CD4-positive, CD25-positive, alpha-beta regulatory T cell (primary cell): Measurements from ENCODE around the gene RASGEF1C. TPM values are rescaled to one million over a fixed set of nuclear protein-coding genes. Genes with fewer than 3 reads are reported as not detected.

Experiments used
- ATAC-seq, 2 donors: fragments of 150-1000 bp; cut with Tn5 transposase; one replicate each; pipeline ENCODE4 v1.10.0; 2021; ENCODE audit warnings: low read depth in 2 of 2, moderate number of reproducible peaks in 2 of 2, moderate library complexity in 1 of 2
- DNase-seq, 3 donors: peaks; one replicate each; pipeline versions ENCODE4 v3.0.0 to v3.0.0-alpha.2; 2012 to 2022; ENCODE audit warnings: mixed read lengths in 1 of 3
- H3K27ac ChIP-seq: one replicate; pipeline ENCODE4 v1.7.0; 2013; ENCODE audit warnings: mild to moderate bottlenecking, low read length; ENCODE audit not compliant: insufficient read depth, poor library complexity, severe bottlenecking
- H3K27me3 ChIP-seq: one replicate; pipeline ENCODE4 v1.7.0; 2013; ENCODE audit warnings: low read length; ENCODE audit not compliant: control insufficient read depth, insufficient read depth
- H3K36me3 ChIP-seq: one replicate; pipeline ENCODE4 v1.7.0; 2013; ENCODE audit warnings: mild to moderate bottlenecking, low read length, moderate library complexity; ENCODE audit not compliant: control insufficient read depth, insufficient read depth
- H3K4me1 ChIP-seq: 2 replicates; pipeline ENCODE4 v1.7.0; 2013; ENCODE audit warnings: mild to moderate bottlenecking, low read length; ENCODE audit not compliant: insufficient read depth, control insufficient read depth, poor library complexity, severe bottlenecking
- H3K4me3 ChIP-seq: one replicate; pipeline ENCODE4 v1.7.0; 2013; ENCODE audit warnings: low read depth, mild to moderate bottlenecking, low read length, moderate library complexity
- H3K9me3 ChIP-seq, 2 experiments: 1 replicate in 1 of 2; 2 replicates in 1 of 2; pipeline ENCODE4 v1.7.0; 2013; ENCODE audit warnings: low read length in 2 of 2, mild to moderate bottlenecking in 1 of 2, moderate library complexity in 1 of 2; ENCODE audit not compliant: control insufficient read depth in 2 of 2
- H3K27ac Mint-ChIP-seq, 3 donors: one replicate each; pipeline ENCODE4 v1.8.0; 2020 to 2022; ENCODE audit warnings: mild to moderate bottlenecking in 3 of 3, mixed read lengths in 3 of 3, moderate library complexity in 2 of 3
- H3K27me3 Mint-ChIP-seq: one replicate; pipeline ENCODE4 v1.8.0; 2022; ENCODE audit warnings: mild to moderate bottlenecking, mixed read lengths
- H3K36me3 Mint-ChIP-seq: one replicate; pipeline ENCODE4 v1.8.0; 2020; ENCODE audit warnings: mixed read lengths
- H3K4me1 Mint-ChIP-seq, 4 donors: one replicate each; pipeline ENCODE4 v1.8.0; 2020 to 2022; ENCODE audit warnings: mixed read lengths in 4 of 4, mild to moderate bottlenecking in 1 of 4
- H3K4me3 Mint-ChIP-seq, 4 donors: one replicate each; pipeline ENCODE4 v1.8.0; 2020 to 2022; ENCODE audit warnings: mild to moderate bottlenecking in 4 of 4, mixed read lengths in 4 of 4, moderate library complexity in 3 of 4
- H3K9me3 Mint-ChIP-seq, 7 donors: one replicate each; pipeline ENCODE4 v1.8.0; 2020 to 2022; ENCODE audit warnings: mixed read lengths in 7 of 7, mild to moderate bottlenecking in 3 of 7, moderate library complexity in 2 of 7
- polyA plus RNA-seq, 4 donors: library from polyadenylated mRNA; unstranded; fragments of 300-500 nt; fragmentation: Illumina TruSeq; gene quantifications; one replicate each; pipeline ENCODE4 v1.2.3, GENCODE V29; 2021
- total RNA-seq: library from RNA; stranded (reverse); gene quantifications from one replicate; pipeline ENCODE4 v1.2.3, GENCODE V29; 2022

The RASGEF1C gene
- total and polyA plus RNA-seq, 5 donors from 2014 or later, result not detected

- Histone ChIP-seq H3K36me3 (no peaks in the 10 kb centered on the region), H3K27me3 (no peaks in the 10 kb centered on the region), H3K4me3 (no peak overlapping the region), H3K27ac (no peak overlapping the region), H3K9me3 (peaks cover 10 to 12% of the 10 kb centered on the region in 2 experiments), H3K4me1 (no peaks in the 10 kb centered on the region)
- H3K4me1 Mint-ChIP-seq, result no peaks in the 10 kb centered on the region
- H3K36me3 Mint-ChIP-seq, result no peaks in the 10 kb centered on the region
- ATAC-seq (no peak), DNase-seq (no peak)
- H3K9me3 Mint-ChIP-seq, result peaks cover 0 to 19% (median 6%) of the 10 kb centered on the region in 7 donors
- H3K27me3 Mint-ChIP-seq, result peaks cover 6% of the 10 kb centered on the region
- no peak overlapping the region for H3K27ac Mint-ChIP-seq
- H3K4me3 Mint-ChIP-seq, result no peak overlapping the region
Observed at GRCh38 chr5:180105827-180106312, 103.1 kb downstream of the RASGEF1C start.

- peaks cover 10 to 12% of the 10 kb centered on the region in 2 experiments for H3K9me3 ChIP-seq
- H3K27ac ChIP-seq, result no peak overlapping the region
- peaks cover 0 to 19% (median 6%) of the 10 kb centered on the region in 7 donors for H3K9me3 Mint-ChIP-seq
- no peak overlapping the region for H3K27ac Mint-ChIP-seq
- ATAC-seq (no peak), DNase-seq (no peak)
- H3K36me3 Mint-ChIP-seq, result no peaks in the 10 kb centered on the region
- no peaks in the 10 kb centered on the region for H3K4me1 ChIP-seq
- H3K27me3 ChIP-seq, result no peaks in the 10 kb centered on the region
- H3K4me1 Mint-ChIP-seq, result no peaks in the 10 kb centered on the region
- no peaks in the 10 kb centered on the region for H3K27me3 Mint-ChIP-seq
- H3K36me3 ChIP-seq, result no peaks in the 10 kb centered on the region
- H3K4me3 ChIP-seq, result no peak overlapping the region
- no peak overlapping the region for H3K4me3 Mint-ChIP-seq
Observed at GRCh38 chr5:180104168-180104530, 104.9 kb downstream of the RASGEF1C start.

- H3K27ac ChIP-seq, result no peak overlapping the region
- Mint-ChIP-seq H3K27ac (no peak overlapping the region), H3K27me3 (no peaks in the 10 kb centered on the region), H3K4me1 (no peaks in the 10 kb centered on the region), H3K36me3 (no peaks in the 10 kb centered on the region), H3K4me3 (no peak overlapping the region), H3K9me3 (peaks cover 0 to 18% (median 4%) of the 10 kb centered on the region in 7 donors)
- H3K4me3 ChIP-seq, result no peak overlapping the region
- H3K4me1 ChIP-seq, result no peaks in the 10 kb centered on the region
- H3K9me3 ChIP-seq, result peaks cover 10 to 12% of the 10 kb centered on the region in 2 experiments
- H3K27me3 ChIP-seq, result no peaks in the 10 kb centered on the region
- H3K36me3 ChIP-seq, result no peaks in the 10 kb centered on the region
- DNase-seq (no peak), ATAC-seq (no peak)
Observed at GRCh38 chr5:180103487-180104167, 105.4 kb downstream of the RASGEF1C start.

- Mint-ChIP-seq H3K36me3 (no peaks in the 10 kb centered on the region), H3K27ac (no peak overlapping the region), H3K27me3 (no peaks in the 10 kb centered on the region), H3K4me3 (no peak overlapping the region), H3K4me1 (no peaks in the 10 kb centered on the region), H3K9me3 (peaks cover 0 to 12% (median 2%) of the 10 kb centered on the region in 7 donors)
- no peak overlapping the region for H3K27ac ChIP-seq
- DNase-seq (no peak), ATAC-seq (no peak)
- H3K4me1 ChIP-seq, result no peaks in the 10 kb centered on the region
- H3K36me3 ChIP-seq, result no peaks in the 10 kb centered on the region
- no peaks in the 10 kb centered on the region for H3K27me3 ChIP-seq
- peaks cover 10 to 12% of the 10 kb centered on the region in 2 experiments for H3K9me3 ChIP-seq
- no peak overlapping the region for H3K4me3 ChIP-seq
Observed at GRCh38 chr5:180102636-180103035, 106.4 kb downstream of the RASGEF1C start.

GRCh38 chr5:180101451-180102105 lies 107.4 kb downstream of the RASGEF1C start:
- H3K27me3 ChIP-seq, result no peaks in the 10 kb centered on the region
- Mint-ChIP-seq H3K27ac (peak overlapping the region in 1 of 3 donors; percentile 60), H3K9me3 (peaks cover 0 to 5% (median 2%) of the 10 kb centered on the region in 7 donors), H3K36me3 (no peaks in the 10 kb centered on the region), H3K4me3 (no peak overlapping the region), H3K4me1 (no peaks in the 10 kb centered on the region), H3K27me3 (no peaks in the 10 kb centered on the region)
- no peaks in the 10 kb centered on the region for H3K36me3 ChIP-seq
- DNase-seq (no peak), ATAC-seq (no peak)
- H3K4me1 ChIP-seq, result no peaks in the 10 kb centered on the region
- H3K9me3 ChIP-seq, result peaks cover 4 to 8% of the 10 kb centered on the region in 2 experiments
- no peak overlapping the region for H3K4me3 ChIP-seq
- no peak overlapping the region for H3K27ac ChIP-seq

- no peaks in the 10 kb centered on the region for H3K27me3 Mint-ChIP-seq
- no peaks in the 10 kb centered on the region for H3K9me3 Mint-ChIP-seq
- no peak overlapping the region for H3K4me3 ChIP-seq
- no peak overlapping the region for H3K4me3 Mint-ChIP-seq
- H3K27me3 ChIP-seq, result no peaks in the 10 kb centered on the region
- H3K9me3 ChIP-seq, result peaks cover 0 to under 1% of the 10 kb centered on the region in 2 experiments
- H3K36me3 Mint-ChIP-seq, result no peaks in the 10 kb centered on the region
- H3K4me1 Mint-ChIP-seq, result no peaks in the 10 kb centered on the region
- H3K27ac ChIP-seq, result no peak overlapping the region
- H3K4me1 ChIP-seq, result no peaks in the 10 kb centered on the region
- H3K36me3 ChIP-seq, result no peaks in the 10 kb centered on the region
- ATAC-seq, result no peak
- H3K27ac Mint-ChIP-seq, result no peak overlapping the region
- DNase-seq, result no peak
Observed at GRCh38 chr5:180100621-180101450, 108.2 kb downstream of the RASGEF1C start.

GRCh38 chr5:180099733-180100611 lies 109.0 kb downstream of the RASGEF1C start:
- Histone ChIP-seq H3K4me3 (no peak overlapping the region), H3K27ac (no peak overlapping the region), H3K27me3 (no peaks in the 10 kb centered on the region), H3K9me3 (no peaks in the 10 kb centered on the region), H3K36me3 (no peaks in the 10 kb centered on the region), H3K4me1 (no peaks in the 10 kb centered on the region)
- Mint-ChIP-seq H3K36me3 (no peaks in the 10 kb centered on the region), H3K27me3 (no peaks in the 10 kb centered on the region), H3K27ac (no peak overlapping the region), H3K4me3 (no peak overlapping the region), H3K9me3 (no peaks in the 10 kb centered on the region), H3K4me1 (no peaks in the 10 kb centered on the region)
- DNase-seq, result no peak
- no peak for ATAC-seq
